Measurements from ENCODE around the gene TNFRSF12A.
A peak's percentile ranks its signal among the peaks of the same experiment; 100 is the strongest.

TNFRSF12A gene

DNA sequence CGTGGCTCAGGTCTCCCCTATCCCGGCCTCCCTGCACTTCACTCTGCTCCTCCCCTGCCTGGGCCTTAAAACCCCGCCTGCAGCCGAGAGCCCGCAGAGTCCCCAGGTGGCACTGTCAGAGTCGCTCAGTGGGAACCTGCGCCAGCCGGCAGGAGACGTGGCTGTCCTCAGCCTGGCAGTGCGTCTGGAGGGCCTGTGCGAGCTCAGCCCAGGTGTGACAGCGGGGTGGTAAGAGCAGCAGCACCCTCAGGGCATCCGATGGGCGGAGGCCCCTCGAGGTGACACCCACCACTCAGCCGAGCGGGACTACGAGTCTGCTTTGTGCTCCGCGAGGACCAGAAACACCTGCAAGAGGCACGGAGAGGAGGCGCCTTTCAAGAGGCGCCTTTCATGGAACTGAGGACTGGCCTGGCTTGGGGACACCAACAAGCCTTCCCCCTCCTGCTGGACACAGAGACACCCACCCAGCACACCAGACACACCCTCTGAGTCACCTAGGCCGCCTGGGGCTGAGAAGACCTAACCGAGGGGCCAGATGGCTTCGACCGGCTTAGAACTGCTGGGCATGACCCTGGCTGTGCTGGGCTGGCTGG is 7.2 kb upstream of the TNFRSF12A start, which contains the start of gene CLDN9:
TSS of gene CLDN9 (plus strand) at position 96 of the 593 bp plus-strand sequence. CDS start at position 536, 440 bp downstream.
- no peak for DNase-seq

GRCh38 chr16:3013491-3013951 is 6.6 kb upstream of the TNFRSF12A start:
- no peak for DNase-seq

GRCh38 chr16:3013998-3014690 is 6.0 kb upstream of the TNFRSF12A start:
- no peak for DNase-seq

- DNase-seq = no peak
These were observed 5.2 kb upstream of the TNFRSF12A start for GRCh38 chr16:3014971-3015370.

DNA sequence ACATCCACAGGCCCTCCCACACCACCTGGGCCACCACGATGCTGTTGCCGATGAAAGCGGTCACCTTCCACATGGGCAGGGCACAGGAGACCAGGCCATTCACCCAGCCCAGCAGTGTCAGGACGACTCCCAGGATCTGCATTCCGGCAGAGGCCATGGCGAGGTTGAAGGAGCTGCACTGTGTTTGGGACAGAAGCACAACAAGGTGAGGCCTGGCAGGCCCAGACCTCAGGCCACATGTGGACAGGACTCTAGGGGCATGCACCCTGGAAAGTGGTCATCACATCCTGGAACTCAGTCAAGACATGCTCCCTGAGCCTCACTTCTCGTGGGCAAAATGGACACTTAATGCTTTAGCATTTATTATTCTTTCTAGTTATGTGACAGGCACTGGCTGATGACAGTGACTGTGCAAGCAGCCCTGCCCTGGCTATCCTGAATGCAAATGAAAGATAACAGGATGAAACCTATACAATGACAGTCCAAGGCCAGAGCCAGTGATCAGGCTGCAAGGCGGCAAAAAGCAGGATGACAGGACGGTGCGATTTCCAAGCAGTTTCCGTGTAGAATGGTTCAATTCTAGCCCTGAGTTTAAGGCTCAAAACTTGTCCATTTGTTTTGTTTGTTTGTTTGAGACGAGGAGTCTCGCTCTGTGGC is 4.2 kb upstream of the TNFRSF12A start:
- DNase-seq = no peak

GRCh38 chr16:3017344-3017743 is 2.8 kb upstream of the TNFRSF12A start:
- DNase-seq = no peak

DNA sequence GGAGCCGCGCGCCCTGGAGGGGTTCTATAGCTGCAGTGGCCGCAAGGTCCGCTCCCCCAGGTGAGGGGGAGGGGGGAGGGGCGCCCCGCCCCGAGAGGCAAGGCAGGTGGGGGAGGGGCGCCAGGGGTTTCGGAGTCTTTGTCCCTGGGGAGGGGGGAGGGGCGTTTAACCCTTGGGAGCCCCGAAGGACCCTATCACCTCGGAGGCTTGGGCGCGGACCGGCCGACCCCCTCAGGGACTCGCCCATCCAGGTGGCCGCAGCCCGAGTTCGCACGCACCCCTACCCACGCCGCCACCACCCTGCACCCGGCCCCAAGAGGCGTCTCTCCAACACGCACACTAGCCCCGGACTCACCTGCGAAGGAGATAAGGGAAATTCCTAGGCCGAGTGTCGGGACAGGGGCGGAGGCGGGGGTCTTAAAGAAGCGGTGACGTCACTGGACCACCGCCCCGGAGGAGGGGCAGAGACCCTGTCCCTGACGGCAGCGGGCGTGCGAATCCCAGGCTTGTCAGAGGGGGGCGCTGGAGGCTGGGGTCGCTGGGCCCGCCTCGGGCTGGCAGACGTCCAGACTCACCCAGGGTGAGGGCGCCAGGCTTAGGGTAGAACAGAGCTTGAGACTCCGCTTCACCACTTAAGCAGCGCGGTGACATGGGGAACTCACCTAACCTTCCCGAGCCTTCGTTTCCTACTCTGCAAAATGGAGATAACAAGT is 2.2 kb upstream of the TNFRSF12A start, which contains the start of gene CLDN6:
TSS of gene CLDN6 (minus strand) at position 390 of the 713 bp plus-strand sequence. CDS start 2,162 bp downstream, outside the sequence.
- peak in 1 of 2 donors; percentile 35 for DNase-seq

DNA sequence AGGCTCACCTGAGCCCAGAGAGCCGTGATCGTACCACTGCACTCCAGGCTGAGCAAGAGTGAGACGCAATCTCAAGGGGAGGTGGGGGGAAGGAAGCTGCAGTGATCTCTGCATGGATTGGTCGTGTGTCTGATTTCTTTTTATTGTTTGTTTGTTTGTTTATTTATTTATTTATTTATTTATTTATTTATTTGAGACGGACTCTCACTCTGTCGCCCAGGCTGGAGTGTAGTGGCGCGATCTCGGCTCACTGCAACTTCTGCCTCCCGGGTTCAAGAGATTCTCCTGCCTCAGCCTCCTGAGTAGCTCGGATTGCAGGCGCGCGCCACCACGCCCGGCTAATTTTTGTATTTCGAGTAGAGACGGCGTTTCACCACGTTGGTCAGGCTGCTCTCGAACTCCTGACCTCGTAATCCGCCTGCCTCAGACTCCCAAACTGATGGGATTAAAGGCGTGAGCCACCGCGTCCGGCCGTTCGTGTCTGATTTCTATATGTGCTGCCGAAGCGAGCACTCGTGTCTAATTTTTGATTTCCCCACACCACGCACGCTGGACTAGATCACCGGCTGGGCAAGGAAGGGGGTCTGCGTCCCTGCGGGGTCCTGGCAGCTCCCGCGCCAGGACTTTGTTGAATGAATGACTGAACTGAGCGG is 448 bp upstream of the TNFRSF12A start:
- DNase-seq = no peak

DNA sequence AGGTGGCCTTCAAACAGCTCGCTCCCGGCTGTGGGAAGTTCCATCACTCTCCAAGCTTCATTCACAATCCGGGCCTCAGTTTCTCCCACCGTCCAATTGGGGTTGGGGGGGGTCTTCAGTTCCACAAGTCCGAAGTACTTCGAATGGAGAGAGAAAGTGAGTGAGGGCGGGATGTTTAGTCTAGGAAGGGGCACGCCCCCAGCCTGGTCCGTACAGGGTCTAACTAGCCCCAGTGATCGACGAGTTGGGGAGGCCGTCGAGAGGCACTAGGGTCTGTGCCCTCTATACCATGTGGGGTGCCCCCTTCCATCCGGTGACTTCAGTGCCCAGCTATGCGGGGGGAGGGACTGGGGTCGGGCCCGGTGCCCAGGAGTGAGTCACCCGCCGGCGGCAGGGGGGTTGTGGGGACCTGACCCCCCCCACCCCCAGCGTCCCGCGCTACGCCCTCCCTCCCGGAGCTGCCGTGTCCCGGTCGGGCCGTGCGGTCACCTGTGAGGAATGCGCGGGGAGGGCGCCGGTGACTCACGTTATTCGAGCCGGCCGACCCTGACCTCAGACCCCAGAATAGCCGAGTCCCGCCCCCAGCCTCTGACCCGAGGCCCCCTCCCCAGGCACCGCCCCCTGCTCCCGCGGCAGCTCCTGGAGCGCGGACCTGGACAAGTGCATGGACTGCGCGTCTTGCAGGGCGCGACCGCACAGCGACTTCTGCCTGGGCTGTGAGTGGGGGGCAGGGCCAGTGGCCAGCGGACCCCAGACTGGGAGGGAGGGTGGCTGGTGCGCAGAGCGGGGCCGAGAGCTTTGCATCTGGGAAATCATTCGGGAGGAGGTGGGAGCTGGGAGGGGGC is 658 bp downstream of the TNFRSF12A start:
- DNase-seq = peak; percentile 46 to 72

DNA sequence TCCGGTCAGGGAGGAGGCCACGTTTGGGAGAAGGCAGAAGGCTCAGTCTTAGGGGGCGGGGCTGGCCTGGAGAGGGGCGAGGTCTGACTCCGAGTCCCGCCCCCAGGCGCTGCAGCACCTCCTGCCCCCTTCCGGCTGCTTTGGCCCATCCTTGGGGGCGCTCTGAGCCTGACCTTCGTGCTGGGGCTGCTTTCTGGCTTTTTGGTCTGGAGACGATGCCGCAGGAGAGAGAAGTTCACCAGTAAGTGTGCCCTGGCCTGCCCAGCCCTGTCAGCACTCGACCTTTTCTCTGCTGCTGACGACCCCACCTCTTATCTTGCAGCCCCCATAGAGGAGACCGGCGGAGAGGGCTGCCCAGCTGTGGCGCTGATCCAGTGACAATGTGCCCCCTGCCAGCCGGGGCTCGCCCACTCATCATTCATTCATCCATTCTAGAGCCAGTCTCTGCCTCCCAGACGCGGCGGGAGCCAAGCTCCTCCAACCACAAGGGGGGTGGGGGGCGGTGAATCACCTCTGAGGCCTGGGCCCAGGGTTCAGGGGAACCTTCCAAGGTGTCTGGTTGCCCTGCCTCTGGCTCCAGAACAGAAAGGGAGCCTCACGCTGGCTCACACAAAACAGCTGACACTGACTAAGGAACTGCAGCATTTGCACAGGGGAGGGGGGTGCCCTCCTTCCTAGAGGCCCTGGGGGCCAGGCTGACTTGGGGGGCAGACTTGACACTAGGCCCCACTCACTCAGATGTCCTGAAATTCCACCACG is 1.5 kb downstream of the TNFRSF12A start:
- peak; percentile 61 to 69 for DNase-seq

DNA sequence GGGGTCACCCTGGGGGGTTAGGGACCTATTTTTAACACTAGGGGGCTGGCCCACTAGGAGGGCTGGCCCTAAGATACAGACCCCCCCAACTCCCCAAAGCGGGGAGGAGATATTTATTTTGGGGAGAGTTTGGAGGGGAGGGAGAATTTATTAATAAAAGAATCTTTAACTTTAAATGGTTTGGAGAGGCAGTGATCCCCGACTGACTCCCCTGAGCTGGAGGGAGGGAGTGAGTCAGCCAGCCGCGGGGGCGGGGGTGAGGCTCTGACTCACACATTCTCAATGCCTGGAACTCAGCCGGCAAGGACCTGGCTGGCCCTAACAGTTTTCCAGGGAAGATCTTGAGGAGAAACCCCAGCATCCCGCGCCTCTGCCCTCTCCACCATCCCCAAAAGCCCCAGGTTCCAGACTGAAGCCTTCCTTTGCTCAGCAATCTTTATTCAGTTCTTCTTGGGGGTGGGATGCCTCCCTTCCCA is 2.1 kb downstream of the TNFRSF12A start:
- DNase-seq = peak; percentile 65 to 66

- no peak for DNase-seq
These were observed 2.7 kb downstream of the TNFRSF12A start for GRCh38 chr16:3022684-3023414.

DNA sequence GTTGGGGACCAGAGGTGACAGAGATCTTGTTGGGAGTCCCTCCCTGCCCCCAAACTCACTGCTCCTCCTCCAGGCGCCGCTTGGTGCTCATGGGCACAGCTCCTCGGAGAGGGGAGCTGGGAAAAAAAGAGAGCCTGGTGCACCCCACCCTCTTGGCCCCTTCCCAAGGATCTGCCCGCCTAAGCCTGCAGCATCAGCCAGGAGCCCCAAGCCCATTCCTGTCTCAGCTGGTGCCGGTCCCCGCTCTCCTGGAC is 3.2 kb downstream of the TNFRSF12A start:
- DNase-seq = no peak

GRCh38 chr16:3023669-3024478 is 3.7 kb downstream of the TNFRSF12A start, which contains the start of the genes HCFC1R1 and THOC6:
TSS of gene HCFC1R1 (minus strand) at chr16:3023942. CDS start at chr16:3023941, 1 bp downstream.
TSS of gene THOC6 (plus strand) at chr16:3024035. CDS start at chr16:3024327, 292 bp downstream.
- peak; percentile 96 for DNase-seq

DNA sequence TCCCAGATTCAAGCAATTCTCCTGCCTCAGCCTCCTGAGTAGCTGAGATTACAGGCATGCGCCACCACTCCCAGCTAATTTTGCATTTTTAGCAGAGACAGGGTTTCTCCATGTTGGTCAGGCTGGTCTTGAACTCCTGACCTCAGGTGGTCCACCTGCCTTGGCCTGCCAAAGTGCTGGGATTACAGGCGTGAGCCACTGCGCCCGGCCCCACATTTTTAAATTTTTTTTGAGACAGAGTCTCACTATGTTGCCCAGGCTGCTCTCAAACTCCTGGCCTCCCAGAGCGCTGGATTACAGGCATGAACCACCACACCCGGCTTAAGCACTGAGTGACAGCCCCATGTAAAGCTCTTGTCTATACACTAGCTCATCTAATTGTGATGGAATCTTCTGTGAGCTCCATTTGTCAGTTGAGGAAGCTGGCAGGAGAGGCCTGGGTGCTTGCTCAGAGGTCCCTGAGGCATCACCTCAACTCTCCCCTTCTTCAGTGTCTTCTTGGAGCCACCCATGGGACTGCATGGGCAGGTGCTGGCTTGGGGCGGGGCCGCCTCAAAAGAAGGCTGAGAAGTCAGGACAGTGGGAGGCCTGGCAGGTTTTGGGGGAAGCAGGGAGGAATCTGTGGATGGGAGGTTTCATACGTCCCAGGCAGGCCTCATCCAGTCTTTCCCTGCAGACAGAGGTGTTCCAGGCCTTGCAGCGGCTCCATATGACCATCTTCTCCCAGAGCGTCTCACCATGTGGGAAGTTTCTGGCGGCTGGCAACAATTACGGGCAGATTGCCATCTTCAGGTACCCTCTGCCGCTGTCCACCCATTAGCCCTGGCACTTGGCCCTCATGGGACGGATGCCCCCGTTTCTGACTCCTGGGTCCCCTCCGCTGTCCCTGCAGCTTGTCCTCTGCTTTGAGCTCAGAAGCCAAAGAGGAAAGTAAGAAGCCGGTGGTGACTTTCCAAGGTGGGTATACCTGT is 5.1 kb downstream of the TNFRSF12A start:
- no peak for DNase-seq

DNA sequence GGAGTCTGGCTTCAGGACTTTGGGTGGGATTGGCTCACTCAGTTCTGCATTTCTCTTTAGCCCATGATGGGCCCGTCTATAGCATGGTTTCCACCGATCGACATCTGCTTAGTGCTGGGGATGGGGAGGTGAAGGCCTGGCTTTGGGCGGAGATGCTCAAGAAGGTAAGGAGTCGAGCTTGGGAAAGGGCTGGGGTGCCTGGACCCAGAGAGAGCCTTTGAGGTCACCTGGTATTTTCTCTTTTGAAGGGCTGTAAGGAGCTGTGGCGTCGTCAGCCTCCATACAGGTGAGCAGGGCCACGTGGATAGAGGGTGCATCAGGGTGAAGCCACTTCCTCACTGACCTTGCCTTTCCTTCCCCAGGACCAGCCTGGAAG is 5.8 kb downstream of the TNFRSF12A start:
- DNase-seq = no peak

DNA sequence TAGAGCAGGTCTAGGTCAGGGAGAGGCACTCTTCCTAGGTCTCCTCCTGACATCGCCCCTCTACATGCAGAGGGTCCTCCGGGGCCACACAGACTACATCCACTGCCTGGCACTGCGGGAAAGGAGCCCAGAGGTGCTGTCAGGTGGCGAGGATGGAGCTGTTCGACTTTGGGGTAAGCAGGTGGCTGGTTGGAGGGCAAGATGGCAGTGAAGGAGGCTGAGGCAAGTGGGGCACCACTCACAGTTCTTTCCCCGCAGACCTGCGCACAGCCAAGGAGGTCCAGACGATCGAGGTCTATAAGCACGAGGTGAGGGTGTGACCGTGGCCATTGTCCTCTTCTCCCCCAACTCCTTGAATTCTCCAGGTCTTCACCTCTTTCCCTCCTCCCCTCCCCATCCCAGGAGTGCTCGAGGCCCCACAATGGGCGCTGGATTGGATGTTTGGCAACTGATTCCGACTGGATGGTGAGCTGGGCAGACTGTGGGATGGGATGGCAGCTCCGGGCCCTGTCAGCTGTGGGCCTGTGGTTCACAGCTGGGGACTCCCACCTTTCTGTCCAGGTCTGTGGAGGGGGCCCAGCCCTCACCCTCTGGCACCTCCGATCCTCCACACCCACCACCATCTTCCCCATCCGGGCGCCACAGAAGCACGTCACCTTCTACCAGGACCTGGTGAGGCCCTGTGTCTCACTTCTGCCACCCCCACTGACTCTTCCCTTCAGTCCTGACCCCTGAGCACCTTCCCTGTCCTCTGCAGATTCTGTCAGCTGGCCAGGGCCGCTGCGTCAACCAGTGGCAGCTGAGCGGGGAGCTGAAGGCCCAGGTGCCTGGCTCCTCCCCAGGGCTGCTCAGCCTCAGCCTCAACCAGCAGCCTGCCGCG is 6.7 kb downstream of the TNFRSF12A start:
- no peak for DNase-seq

Data from CD4-positive, alpha-beta T cell treated with Interferon alpha-2 for 1 hour (primary cell).